ENCODE measurements around the gene ASS1.

The ASS1 gene

DNA sequence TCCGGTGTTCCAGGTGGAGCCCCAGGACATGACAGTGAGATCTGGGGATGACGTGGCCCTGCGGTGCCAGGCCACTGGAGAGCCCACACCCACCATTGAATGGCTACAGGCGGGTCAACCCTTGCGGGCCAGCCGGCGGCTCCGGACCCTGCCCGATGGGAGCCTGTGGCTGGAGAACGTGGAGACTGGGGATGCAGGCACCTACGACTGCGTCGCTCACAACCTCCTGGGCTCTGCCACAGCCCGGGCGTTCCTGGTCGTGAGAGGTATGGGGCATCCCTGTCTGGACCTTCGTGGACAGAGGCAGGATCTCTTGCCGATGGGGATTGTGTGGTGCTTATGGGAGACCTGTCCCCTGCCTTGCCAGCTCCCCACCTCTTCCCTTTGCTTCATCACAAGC is 26.0 kb upstream of the ASS1 start:
- no peak for DNase-seq (ENCODE audit: low read depth)

DNA sequence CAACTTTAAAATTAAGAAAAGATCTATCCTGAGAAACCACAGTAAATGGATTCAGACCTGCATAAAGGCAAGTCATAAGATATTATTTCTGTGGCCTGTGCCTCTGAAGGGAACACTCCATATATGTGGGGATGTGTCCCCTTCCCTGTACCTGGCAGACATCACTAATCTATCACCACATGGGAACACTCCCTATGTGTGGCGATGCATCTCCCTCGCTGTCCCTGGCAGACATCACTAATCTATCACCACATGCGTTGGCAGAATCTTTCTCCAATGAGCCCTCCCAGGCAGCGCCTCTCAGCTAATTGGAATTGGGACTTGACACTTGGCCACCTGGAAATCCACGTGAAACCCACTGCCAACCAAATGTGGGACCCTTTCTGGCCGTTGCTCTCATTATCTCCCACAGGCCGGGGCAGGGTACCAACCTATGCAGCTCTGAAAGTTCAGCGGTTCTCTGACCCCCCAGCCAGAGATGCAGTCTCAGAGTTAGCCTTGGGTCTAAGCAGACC is 25.2 kb upstream of the ASS1 start:
- DNase-seq (ENCODE audit: low read depth): no peak

DNA sequence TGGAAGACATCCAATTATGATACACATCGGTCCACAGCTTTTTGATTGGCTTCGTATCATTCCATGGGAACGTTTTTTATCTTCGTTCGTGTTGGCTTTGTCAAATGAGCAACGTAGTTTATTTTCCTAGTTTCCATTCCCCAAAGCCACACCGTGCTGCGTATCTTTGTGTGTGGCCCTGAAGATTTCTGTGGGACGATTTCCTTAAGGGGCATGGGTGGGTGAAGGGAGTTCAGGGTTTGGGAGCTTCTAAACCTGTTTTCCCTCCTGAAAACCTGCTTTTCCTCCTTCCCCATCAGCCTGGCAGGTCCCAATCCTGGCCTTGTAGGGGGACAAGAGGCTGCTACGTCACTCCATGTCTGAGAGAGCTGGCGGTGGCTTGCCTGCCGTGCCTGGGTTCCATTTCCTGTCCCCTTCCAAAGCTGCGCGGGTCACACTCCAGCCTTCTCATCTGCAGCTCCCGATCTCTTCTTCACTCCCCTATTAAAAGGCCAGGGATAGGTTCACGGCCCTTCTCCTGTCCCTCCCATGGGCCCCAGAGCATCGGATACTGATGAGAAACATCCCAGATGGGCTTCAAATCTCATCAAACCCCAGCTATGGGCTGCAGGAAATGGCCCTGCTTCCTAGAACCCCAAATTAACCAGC is 23.5 kb upstream of the ASS1 start:
- DNase-seq (ENCODE audit: low read depth): no peak

DNA sequence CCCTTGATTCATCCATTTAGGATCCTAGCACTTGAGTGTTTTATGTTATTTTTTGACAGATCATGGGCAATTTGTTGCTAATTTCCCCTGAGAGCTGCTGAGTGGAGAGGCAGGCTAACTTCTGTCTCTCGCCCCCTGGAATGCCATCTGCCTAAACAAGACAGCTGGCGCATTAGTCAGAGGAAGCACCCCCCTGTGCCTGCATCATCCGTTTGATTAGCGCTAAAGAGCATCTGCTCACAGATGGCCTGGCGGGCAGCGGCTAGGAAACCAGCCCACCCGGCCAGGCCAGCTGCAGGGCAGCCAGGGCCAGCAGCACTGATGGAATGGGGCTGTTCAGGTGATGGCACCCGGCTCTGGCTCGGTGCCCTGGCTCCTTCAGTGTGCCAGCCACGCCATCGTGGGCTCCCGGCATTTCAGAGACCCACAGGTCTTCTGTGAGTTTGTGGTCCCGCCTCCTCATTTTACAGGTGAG is 22.9 kb upstream of the ASS1 start:
- DNase-seq (ENCODE audit: low read depth): no peak

DNA sequence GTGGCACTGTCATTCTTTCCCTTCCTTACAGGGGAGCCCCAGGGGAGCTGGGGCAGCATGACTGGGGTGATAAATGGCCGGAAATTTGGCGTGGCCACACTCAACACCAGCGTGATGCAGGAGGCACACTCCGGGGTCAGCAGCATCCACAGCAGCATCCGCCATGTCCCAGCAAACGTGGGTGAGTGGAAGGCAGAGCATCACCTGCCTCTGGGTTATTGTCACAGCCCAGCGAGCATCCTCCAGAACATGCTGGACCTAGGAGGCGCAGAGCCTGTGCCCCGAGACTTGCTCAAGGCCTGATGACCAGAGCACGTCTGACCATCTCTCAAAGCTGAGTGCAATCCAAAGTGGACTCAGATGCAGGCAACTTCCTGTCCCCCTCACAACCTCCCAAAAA is 22.2 kb upstream of the ASS1 start:
- DNase-seq (ENCODE audit: low read depth): no peak

DNA sequence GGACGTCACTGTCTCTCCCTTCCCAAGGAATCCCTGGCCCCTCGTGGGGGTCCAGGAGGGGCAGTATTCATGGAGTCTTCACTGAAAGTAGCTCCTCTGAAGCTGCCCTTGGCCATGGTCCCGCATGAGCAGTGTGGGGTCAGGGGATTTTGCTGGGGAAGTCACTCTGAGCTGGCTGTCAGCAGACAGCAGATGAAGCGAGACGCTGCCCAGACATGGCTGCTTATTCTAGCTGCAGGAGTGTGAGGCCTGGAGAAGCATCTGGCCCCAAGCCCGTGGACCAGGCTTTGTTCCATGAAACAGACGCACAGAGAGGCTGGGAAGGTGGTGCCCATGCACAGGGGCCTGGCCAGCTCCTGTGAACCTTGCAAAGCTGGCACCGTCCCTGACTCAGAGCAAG is 21.5 kb upstream of the ASS1 start:
- no peak for DNase-seq (ENCODE audit: low read depth)

DNA sequence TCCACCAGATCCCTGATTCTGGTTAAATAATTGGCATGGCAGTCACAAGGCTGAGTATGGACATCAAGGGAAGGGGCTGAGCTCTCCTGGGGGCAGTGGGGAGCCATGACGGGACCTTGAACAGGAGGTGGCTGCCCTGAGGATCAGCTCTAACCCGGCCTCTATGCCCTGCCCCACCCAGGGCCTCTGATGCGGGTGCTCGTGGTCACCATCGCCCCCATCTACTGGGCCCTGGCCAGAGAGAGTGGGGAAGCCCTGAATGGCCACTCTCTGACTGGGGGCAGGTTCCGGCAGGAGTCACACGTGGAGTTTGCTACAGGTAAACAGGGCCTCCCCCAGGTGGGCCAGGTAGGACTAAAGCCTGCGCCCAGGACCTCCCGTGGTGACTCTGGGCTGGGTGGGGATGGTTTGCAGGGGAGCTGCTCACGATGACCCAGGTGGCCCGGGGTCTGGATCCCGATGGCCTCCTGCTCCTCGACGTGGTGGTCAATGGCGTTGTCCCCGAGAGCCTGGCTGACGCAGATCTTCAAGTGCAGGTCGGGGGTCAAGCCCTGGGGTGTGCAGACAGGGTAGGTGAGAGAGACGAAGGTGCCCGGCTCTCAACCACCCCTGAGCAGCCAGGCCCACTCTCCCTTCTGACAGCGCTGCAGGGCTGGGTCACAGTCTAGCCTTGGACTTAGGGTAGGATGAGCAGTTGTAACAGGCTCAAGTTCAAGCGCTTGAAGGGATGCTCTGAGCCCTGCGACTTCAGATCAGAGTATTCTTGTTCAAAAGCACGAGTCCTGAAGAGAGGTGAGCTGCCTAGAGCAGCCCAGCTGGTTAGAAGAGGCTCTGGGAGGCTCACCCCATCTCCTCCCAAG is 19.9 kb upstream of the ASS1 start:
- no peak for DNase-seq (ENCODE audit: low read depth)

DNA sequence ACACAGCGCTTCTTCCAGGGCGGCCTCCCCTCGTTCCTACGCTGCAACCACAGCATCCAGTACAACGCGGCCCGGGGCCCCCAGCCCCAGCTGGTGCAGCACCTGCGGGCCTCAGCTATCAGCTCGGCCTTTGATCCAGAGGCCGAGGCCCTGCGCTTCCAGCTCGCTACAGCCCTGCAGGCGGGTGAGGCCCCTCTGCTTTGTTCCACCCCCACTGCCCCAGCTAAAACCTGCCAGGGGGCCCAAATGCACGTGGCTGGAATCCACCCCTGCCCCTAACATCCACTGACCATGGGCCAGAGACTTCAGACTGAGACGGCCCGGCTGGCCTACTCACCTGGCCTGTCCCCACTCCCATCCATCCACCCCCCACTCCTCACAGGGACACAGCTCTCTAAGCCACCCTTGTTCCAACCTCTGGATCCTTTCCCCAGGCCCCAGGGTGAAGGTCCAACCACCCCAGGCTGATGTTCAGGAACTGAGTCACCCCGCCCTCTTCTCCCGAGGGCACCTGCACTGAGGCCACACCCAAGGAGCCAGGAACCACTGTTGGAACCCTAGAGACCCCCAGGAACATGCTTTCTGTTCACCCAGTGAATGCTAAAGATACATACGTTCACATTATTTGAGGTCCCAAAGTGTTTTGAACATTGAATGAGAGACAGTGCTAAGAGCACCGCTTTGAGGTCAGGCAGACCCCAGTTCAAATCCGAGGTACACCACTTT is 18.9 kb upstream of the ASS1 start:
- no peak for DNase-seq (ENCODE audit: low read depth)

DNA sequence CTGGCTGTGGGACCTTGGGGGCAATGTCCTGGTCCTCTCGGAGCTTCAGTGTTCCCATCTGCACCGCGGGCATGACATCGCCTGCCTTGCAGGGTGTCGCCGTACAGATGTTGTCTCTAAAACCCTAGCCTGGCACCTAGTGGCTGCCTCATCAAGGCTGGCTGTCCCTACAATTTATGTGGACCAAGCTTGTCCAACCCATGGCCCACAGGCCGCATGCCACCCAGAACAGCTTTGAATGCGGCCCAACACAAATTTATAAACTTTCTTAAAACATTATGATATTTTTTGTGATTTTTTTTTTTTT is 18.3 kb upstream of the ASS1 start:
- no peak for DNase-seq (ENCODE audit: low read depth)

DNA sequence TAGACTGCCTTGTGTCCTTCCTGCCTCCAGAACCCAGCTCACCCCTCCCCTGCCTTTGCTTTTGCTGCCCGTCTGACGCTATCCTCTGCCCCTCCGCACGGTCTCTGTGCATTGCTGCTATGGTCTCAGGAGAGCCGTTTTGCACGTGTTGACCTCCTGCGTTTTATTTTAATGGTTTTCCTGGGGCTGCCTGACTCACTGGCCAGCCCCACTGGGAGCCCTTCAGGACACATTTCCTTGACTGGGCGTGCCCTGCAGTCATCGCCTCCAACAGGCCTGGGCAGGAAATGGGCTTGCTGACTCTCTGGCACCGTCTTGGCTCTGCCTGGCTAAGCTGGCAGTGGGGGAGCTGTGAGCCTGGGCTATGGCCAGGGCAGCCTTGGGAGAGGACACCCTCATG is 17.9 kb upstream of the ASS1 start:
- no peak for DNase-seq (ENCODE audit: low read depth)

DNA sequence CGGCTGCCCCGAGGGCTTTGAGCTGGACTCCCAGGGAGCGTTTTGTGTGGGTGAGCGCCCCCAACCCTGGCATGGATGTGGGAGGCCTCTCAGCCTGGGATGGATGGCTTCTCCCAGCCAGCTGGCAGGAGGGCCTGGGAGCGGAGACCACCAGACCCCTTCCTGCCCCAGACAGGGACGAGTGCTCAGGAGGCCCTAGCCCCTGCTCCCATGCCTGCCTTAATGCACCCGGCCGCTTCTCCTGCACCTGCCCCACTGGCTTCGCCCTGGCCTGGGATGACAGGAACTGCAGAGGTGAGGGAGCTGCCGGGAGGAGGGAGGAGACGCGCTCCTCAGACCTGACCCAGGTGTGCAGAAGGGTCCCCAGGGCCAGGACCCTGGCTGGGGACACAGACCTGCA is 17.4 kb upstream of the ASS1 start:
- DNase-seq (ENCODE audit: low read depth): no peak

DNA sequence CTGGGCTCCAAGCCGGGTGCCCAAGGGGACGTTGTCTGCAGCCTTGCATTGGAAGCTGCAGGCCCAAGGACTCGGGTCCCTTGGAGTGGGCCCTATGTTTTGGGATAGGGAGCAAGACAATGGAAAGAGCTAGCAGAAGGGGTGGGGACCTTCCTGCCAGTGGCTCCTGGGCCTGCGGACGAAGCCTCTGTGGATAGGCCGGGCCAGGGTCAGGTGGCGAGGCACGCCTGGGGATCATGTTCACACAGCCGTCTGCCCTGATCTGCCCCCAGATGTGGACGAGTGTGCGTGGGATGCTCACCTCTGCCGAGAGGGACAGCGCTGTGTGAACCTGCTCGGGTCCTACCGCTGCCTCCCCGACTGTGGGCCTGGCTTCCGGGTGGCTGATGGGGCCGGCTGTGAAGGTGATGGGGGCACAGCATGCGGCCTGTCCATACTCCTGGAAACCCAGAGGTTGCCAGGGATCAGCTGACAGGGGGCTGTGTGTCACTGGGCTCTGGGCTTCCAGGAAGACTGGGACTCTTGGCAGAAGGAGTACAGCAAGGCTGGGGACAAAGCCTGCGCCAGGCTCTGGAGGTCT is 16.6 kb upstream of the ASS1 start:
- DNase-seq (ENCODE audit: low read depth): no peak

DNA sequence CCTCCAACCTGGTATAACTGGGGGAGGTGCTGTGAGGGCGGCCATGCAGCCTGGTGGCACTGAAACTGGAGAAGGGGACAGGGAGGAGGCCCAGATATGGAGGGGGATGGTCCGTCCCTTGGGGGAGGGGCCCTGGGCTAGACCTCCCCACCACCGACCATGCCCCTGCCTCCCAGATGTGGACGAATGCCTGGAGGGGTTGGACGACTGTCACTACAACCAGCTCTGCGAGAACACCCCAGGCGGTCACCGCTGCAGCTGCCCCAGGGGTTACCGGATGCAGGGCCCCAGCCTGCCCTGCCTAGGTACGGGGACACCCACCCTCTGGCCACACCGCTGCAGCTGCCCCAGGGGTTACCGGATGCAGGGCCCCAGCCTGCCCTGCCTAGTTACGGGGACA is 15.4 kb upstream of the ASS1 start:
- no peak for DNase-seq (ENCODE audit: low read depth)

DNA sequence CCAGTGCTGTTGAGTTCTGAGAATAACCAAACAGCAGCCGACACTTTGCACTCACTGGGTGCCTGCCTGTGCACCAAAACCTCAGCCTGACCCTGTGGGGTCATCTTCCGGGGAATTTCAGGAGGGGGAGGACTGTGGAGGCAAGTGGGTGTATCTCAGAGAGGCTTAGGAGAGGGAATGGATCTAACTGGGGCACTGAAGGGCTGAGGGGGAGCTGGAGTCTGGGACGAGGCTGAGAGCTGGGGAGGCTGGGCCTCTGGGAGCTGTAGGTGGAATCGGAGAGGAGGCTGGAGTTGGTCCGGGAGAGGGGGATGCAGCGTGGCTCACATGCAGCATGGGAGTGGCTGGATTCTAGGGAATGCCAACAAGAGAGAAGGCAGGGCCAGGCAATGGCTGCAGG is 14.9 kb upstream of the ASS1 start:
- no peak for DNase-seq (ENCODE audit: low read depth)

DNA sequence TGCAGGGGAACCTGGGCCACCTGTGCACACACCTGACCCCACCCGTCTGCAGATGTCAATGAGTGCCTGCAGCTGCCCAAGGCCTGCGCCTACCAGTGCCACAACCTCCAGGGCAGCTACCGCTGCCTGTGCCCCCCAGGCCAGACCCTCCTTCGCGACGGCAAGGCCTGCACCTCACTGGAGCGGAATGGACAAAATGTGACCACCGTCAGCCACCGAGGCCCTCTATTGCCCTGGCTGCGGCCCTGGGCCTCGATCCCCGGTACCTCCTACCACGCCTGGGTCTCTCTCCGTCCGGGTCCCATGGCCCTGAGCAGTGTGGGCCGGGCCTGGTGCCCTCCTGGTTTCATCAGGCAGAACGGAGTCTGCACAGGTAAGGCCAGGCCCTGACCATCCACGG is 14.5 kb upstream of the ASS1 start:
- DNase-seq (ENCODE audit: low read depth): no peak

DNA sequence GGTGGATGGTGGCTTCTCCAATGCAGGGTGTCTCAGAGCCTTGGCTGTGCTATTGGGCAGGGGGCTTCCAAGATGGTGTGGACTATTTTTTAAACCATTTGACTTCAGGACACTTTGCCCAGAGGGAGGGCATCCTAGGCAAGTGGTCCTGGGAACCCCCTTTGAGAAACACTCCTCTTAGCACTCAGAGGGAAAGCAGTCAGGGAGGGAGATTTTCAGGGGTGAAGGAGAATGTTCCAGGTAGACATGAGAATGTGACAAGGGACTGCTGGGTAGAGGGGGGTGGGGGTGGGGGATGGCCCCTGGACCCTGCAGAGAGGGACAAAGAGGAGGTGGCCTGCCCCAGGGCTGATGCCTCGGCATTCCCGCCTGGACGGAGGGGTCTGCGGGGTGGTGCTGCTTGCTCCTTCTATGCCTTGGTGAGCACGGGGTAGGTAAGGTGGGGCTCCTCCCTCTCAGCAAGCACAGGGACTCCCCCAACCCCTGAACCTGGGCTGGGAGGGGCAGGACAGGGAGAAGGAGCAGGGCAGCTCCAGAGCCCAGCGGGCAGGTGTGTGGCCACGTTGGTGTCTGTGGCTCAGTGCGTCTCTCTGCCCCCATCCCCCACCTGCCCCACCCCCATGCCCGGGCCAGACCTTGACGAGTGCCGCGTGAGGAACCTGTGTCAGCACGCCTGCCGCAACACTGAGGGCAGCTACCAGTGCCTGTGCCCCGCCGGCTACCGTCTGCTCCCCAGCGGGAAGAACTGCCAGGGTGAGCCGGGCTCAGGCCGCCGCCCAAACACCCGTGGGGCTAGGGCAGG is 13.8 kb upstream of the ASS1 start:
- no peak for DNase-seq (ENCODE audit: low read depth)

DNA sequence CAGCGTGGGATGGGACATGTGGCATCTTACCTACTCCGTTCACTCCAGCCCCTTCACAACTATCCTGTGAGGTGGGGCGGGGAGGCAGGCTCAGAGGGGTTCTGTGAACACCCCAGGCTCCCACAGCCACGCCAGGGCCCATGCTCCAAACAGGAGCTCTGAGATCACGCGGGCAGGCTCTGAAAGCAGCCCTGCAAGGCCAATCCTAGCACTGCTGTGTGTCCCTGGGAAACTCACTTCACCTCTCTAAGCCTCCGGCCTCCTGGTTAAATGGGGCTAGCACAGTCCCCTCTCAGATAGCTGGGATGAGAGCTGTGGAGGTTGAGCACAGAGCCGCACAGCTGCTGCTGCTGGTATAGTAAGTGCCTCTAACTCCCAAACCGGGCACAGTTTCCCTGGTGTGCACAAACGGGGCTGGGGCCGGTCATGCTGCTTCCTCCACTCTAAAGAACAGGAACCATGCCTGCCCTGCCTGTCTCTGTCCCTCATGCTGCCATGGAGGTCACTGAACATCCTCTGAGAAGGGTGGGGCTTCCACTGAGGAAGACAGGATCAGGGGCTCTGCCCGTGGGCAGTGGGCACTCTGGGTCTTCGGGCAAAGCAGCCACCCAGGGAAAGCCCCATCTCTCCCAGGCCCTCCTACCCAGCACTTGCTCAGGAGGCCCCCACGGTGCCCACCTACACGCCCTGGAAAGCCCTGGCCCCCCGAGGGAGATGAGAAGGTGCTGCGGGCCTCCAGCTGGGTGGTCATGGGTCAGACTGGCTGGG is 13.0 kb upstream of the ASS1 start:
- no peak for DNase-seq (ENCODE audit: low read depth)

DNA sequence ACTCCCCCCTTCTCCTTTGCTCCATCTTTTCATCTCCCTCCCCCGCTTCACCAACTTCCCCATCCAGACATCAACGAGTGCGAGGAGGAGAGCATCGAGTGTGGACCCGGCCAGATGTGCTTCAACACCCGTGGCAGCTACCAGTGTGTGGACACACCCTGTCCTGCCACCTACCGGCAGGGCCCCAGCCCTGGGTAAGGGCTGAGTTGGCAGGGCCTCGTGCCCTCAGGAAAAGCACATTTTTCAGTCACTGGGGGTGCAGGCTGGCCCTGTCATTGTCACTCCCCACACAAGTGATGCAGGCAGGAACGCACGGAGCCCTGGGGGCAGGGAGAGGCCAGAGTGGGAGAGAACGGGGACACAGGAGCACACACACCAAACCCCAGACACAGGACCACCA is 12.4 kb upstream of the ASS1 start:
- DNase-seq (ENCODE audit: low read depth): no peak

DNA sequence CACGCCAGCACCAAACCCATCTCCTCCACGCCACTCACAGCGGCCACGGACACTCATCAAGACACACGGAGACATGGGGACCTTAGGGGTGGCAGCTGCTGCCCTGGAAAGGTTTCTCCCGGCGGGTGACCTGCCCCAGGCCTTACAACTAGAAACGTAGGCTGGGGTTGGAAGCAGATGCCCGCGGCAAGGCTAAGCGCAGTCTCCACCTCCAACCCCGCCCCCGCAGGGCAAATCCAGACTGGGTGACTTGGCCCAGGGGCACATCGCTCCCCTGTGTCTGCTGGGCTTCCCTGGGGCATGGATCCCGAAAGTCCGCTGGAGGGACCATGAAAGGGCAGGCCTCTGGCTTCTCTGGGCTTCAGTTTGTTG is 12.0 kb upstream of the ASS1 start:
- DNase-seq (ENCODE audit: low read depth): no peak

DNA sequence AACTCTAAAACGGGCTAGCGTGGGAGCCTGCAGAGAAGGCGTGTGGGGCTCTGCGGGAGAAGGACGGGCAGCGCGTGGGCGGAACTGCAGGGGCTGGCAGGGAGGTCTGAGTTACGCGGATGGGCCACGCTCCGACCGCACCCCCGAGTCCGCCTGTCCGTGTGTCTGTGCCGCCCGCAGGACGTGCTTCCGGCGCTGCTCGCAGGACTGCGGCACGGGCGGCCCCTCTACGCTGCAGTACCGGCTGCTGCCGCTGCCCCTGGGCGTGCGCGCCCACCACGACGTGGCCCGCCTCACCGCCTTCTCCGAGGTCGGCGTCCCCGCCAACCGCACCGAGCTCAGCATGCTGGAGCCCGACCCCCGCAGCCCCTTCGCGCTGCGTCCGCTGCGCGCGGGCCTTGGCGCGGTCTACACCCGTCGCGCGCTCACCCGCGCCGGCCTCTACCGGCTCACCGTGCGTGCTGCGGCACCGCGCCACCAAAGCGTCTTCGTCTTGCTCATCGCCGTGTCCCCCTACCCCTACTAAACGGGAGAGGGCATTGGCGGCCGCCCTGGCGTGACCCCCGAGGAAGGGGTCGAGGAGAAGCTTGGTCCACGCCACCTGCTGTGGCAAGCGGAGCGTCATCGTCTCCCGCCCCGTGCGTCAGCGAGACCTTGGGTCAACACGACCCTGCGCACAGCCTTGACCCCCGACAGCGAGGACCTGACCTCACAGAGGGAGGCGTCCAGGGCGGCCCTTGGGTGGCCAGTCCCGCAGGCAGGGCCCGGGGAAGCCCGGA is 11.4 kb upstream of the ASS1 start:
- peak; percentile 50 for DNase-seq (ENCODE audit: low read depth)

DNA sequence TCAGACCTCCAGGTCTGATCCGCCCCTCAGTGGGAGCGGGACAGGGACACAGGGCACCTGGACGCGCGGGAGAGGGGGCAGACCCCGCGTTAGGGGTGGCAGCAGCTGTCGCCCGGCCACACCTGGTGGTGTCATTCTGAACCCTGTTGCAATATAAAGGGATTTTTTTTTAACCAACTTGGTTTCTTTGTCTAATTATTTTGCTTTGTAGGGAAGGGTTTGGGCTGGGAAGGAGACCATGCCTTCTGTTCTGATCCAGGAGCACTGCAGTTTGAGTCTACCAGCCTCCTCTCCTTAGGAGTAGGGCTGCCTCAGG is 10.9 kb upstream of the ASS1 start:
- no peak for DNase-seq (ENCODE audit: low read depth)
